ENCODE measurements around the gene IRAK1. TPM values are rescaled to one million over a fixed set of nuclear protein-coding genes. Genes with fewer than 3 reads are reported as not detected.

Gene IRAK1
- total and polyA plus RNA-seq, 9 of the 15 experiments (the other 6 are each of a cell fraction or from before 2014, with no cell fraction given) = 11.6 to 261 (median 91.6) TPM

DNA sequence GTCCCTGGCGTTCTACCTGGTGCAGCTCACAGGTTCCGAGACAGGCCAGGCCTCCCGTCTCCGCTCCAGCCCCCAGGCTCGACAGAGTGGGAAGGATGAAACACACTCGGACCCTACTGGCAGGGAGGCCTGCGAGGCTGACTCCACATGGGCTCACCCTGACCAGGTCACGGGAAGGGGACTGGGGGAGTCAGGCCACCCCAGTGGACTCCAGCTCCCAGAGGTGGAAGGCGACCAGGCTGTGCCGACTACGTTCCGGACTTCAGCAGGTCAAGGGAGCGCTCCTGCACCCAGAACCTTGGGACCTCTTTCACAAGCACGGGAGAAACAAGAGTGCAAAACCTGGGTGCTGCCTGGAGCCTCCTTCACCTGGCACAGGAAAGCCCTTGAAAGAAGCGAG is 4.6 kb upstream of the IRAK1 start:
- H3K9ac ChIP-seq (ENCODE audit: insufficient read depth in 1 of 2, low read depth in 2 of 2, low read length in 2 of 2) = peak overlapping the region in 1 of 2 experiments; percentile 31; a peak in 1 of 4 replicates
- ChIA-PET POLR2A (no interaction called here), CTCF (ENCODE audit: low intra/inter-chr PET ratio) (no interaction called here)
- H3K36me3 ChIP-seq (ENCODE audit: control insufficient read depth, insufficient read depth, low read length) = peaks cover 42% of the 10 kb centered on the region; the same call in 2 of the 3 replicates
- no peaks in the 10 kb centered on the region for H3K27me3 ChIP-seq (ENCODE audit: control insufficient read depth in 2 of 2, insufficient read depth in 2 of 2, low read length in 2 of 2)
- FAIRE-seq = no peak
- no peak overlapping the region for H2AFZ ChIP-seq (ENCODE audit: low read depth, low read length)
- no peaks in the 10 kb centered on the region for H3K9me3 ChIP-seq (replicated peaks; ENCODE audit: control insufficient read depth, insufficient read depth, low read depth, low read length)
- DNase-seq (ENCODE audit: extremely low read depth in 1 of 4, low spot score in 3 of 4) = no peak
- H3K4me2 ChIP-seq (ENCODE audit: insufficient read depth, low read length) = no peak overlapping the region
- BruUV-seq (replicated peaks) = no TSS peak
- WGBS (ENCODE audit: insufficient coverage, low coverage, missing lambda C conversion rate) = 95% methylated on average over 4 of the region's 15 CpGs
- intact Hi-C loops (cut with micrococcal nuclease) (loop anchor here (5.0 kb wide), 1 partner anchor 68 kb away; no protein-coding TSS in a partner anchor), in situ Hi-C loops (cut with MboI) (no loop called here)
- H3K79me2 ChIP-seq (ENCODE audit: control insufficient read depth, insufficient read depth, low read length) = peaks cover 24% of the 10 kb centered on the region
- H3K9me1 ChIP-seq (ENCODE audit: control insufficient read depth, insufficient read depth, low read length) = no peaks in the 10 kb centered on the region
- H4K20me1 ChIP-seq (replicated peaks; ENCODE audit: control insufficient read depth, insufficient read depth, low read length) = no peaks in the 10 kb centered on the region
- no peak for ATAC-seq
- H3K27ac ChIP-seq (ENCODE audit: extremely low read depth, low read depth, low read length) = no peak overlapping the region
- H3K4me1 ChIP-seq (replicated peaks in 1 of 2; ENCODE audit: control insufficient read depth in 2 of 2, insufficient read depth in 2 of 2, low read length in 2 of 2) = peaks cover 15 to 44% of the 10 kb centered on the region in 2 experiments; a peak in 4 of 5 replicates
- H3K4me3 ChIP-seq = no peak overlapping the region
- TF ChIP-seq CAMTA2 (CRISPR knock-in tag; conservative IDR thresholded peaks at IDR 0.05) (no peak), CREBBP (IDR thresholded peaks at IDR 0.05; ENCODE audit: low read depth, low read length) (no peak), ASH1L (IDR thresholded peaks at IDR 0.05; ENCODE audit: borderline replicate concordance, low read depth, partially characterized antibody) (no peak)

DNA sequence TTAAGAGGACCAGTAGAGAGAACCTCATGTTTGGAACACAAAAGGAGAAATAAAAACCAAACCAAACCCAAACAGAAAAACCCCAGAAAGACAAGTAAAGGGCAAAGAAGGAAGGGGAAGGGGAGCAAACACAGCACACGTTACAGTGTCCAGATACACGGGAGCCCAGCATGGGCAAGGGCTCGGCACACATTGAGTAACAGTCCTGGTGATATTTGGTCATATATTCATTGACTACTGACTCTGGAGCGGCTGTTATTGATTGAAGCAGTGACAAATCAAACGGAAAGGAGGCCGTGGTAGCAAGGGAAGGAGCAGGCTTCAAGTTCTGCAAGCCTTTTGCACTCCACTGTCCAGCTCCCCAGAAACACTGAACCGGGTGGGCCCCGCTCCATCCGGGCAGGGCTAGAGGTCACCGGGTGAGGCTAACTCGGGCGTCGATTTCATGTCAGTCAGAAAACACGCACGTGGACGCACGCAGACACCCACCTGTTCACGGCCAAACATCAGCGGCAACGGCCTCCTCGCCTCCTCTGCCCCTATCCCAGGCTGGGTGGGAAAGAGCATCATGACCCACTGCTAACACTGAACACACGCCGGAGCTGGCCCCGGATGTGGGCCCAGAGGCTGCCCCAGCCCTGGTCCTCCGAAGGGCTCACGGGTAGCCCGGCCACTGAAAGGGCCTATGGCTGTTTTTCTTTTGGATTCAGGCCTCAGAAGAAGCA is 3.7 kb upstream of the IRAK1 start:
- no peak for FAIRE-seq
- BruUV-seq (replicated peaks) = no TSS peak
- intact Hi-C loops (cut with micrococcal nuclease) (loop anchor here (5.0 kb wide), 1 partner anchor 69 kb away; no protein-coding TSS in a partner anchor), in situ Hi-C loops (cut with MboI) (no loop called here)
- ChIA-PET CTCF (ENCODE audit: low intra/inter-chr PET ratio) (no interaction called here), POLR2A (interaction anchor here (1.3 kb wide), 1 partner anchor 19 kb away, joined by 4 read pairs; no protein-coding TSS in a partner anchor)
- Histone ChIP-seq H3K4me3 (no peak overlapping the region), H3K9me1 (ENCODE audit: control insufficient read depth, insufficient read depth, low read length) (no peaks in the 10 kb centered on the region), H3K27me3 (ENCODE audit: control insufficient read depth in 2 of 2, insufficient read depth in 2 of 2, low read length in 2 of 2) (no peaks in the 10 kb centered on the region), H2AFZ (ENCODE audit: low read depth, low read length) (no peak overlapping the region), H3K9ac (ENCODE audit: insufficient read depth in 1 of 2, low read depth in 2 of 2, low read length in 2 of 2) (peak overlapping the region in 1 of 2 experiments; percentile 72; a peak in 1 of 4 replicates), H3K4me2 (ENCODE audit: insufficient read depth, low read length) (no peak overlapping the region), H3K27ac (ENCODE audit: extremely low read depth, low read depth, low read length) (peak overlapping the region; percentile 51; the same call in 1 of the 3 replicates), H3K36me3 (ENCODE audit: control insufficient read depth, insufficient read depth, low read length) (peaks cover 39% of the 10 kb centered on the region; the same call in 2 of the 3 replicates), H3K79me2 (ENCODE audit: control insufficient read depth, insufficient read depth, low read length) (peaks cover 32% of the 10 kb centered on the region), H4K20me1 (replicated peaks; ENCODE audit: control insufficient read depth, insufficient read depth, low read length) (no peaks in the 10 kb centered on the region), H3K9me3 (replicated peaks; ENCODE audit: control insufficient read depth, insufficient read depth, low read depth, low read length) (no peaks in the 10 kb centered on the region), H3K4me1 (replicated peaks in 1 of 2; ENCODE audit: control insufficient read depth in 2 of 2, insufficient read depth in 2 of 2, low read length in 2 of 2) (peaks cover 15 to 52% of the 10 kb centered on the region in 2 experiments; a peak in 4 of 5 replicates)
- TF ChIP-seq LCOR (CRISPR knock-in tag; IDR thresholded peaks at IDR 0.05) (no peak), TCF7L2 (IDR thresholded peaks at IDR 0.05; ENCODE audit: low read depth, low read length) (no peak), NR4A1 (CRISPR knock-in tag; IDR thresholded peaks at IDR 0.05) (no peak), NR4A1 (tag; IDR thresholded peaks at IDR 0.05) (no peak), RBM22 (IDR thresholded peaks at IDR 0.05; ENCODE audit: low read depth, low read length, poor library complexity, severe bottlenecking) (peak; percentile 34), MAFF (IDR thresholded peaks at IDR 0.05; ENCODE audit: low read length) (no peak), POLR2G (IDR thresholded peaks at IDR 0.05; ENCODE audit: low read depth, low read length) (peak; percentile 39; the same call in 1 of the 2 replicates), ZNF436 (CRISPR knock-in tag; IDR thresholded peaks at IDR 0.05) (no peak)
- no peak for DNase-seq (ENCODE audit: extremely low read depth in 1 of 4, low spot score in 3 of 4)
- ATAC-seq = no peak
- 66% methylated on average over 20 of the region's 27 CpGs for WGBS (ENCODE audit: insufficient coverage, low coverage, missing lambda C conversion rate)
